Thyroid gland (tissue), 4 donors: ENCODE data around the gene PDZD2.

ENCODE experiments used
- POLR2A ChIP-seq, 2 donors: fragments of 450-650 bp; IDR thresholded peaks; one replicate each; pipeline ENCODE4 v1.6.1; 2017; ENCODE audit warnings: antibody characterized with exemption in 2 of 2, mild to moderate bottlenecking in 2 of 2, moderate library complexity in 1 of 2
- TF ChIP-seq, protein P1 (sequence below), 6 experiments: fragments of 200-600 bp in 3 of 6; fragments of 450-650 bp in 3 of 6; sonication (generic) in 3 of 6; IDR thresholded peaks; one replicate each; pipeline ENCODE4 v1.5.1; 2016 to 2019; ENCODE audit warnings: antibody characterized with exemption in 6 of 6, mild to moderate bottlenecking in 2 of 6, inconsistent platforms in 1 of 6, moderate library complexity in 1 of 6

DNA sequence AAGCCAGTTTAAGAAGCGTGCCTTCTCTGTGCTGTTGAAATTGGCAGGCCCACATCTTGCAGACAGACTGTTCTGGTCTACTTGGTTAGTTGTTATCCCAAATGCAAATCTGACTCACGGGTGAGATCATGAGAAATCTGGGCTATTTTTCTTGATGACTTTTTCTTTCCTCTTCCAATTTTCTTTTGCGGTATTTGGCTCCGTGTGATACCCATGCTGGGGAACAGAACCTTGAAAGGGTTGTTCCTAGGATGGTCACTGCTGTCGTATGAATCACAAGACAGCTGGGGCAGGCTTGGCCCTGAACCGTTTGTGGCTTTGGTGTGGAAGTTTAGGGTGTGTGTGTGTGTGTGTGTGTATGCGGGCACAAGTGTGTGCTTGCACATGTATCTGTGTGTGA is 24.6 kb downstream of the PDZD2 start:
- TF ChIP-seq, protein P1, sequence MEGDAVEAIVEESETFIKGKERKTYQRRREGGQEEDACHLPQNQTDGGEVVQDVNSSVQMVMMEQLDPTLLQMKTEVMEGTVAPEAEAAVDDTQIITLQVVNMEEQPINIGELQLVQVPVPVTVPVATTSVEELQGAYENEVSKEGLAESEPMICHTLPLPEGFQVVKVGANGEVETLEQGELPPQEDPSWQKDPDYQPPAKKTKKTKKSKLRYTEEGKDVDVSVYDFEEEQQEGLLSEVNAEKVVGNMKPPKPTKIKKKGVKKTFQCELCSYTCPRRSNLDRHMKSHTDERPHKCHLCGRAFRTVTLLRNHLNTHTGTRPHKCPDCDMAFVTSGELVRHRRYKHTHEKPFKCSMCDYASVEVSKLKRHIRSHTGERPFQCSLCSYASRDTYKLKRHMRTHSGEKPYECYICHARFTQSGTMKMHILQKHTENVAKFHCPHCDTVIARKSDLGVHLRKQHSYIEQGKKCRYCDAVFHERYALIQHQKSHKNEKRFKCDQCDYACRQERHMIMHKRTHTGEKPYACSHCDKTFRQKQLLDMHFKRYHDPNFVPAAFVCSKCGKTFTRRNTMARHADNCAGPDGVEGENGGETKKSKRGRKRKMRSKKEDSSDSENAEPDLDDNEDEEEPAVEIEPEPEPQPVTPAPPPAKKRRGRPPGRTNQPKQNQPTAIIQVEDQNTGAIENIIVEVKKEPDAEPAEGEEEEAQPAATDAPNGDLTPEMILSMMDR (IDR thresholded peaks at IDR 0.05), result no peak
- no peak for TF ChIP-seq POLR2A (IDR thresholded peaks at IDR 0.05)
